GM12873 (cell line): ENCODE results near the gene ACTR2.

ENCODE experiments used
- TF ChIP-seq, protein P1 (sequence below): IDR thresholded peaks from 2 replicates; pipeline ENCODE4 v1.5.1; 2012; ENCODE audit warnings: low read depth, mild to moderate bottlenecking, moderate library complexity, low read length, control low read depth; ENCODE audit not compliant: insufficient read depth; ENCODE audit errors: missing control alignments

Gene ACTR2

GRCh38 chr2:65287364-65287763 is 59.7 kb downstream of the ACTR2 start:
- TF ChIP-seq, protein P1, sequence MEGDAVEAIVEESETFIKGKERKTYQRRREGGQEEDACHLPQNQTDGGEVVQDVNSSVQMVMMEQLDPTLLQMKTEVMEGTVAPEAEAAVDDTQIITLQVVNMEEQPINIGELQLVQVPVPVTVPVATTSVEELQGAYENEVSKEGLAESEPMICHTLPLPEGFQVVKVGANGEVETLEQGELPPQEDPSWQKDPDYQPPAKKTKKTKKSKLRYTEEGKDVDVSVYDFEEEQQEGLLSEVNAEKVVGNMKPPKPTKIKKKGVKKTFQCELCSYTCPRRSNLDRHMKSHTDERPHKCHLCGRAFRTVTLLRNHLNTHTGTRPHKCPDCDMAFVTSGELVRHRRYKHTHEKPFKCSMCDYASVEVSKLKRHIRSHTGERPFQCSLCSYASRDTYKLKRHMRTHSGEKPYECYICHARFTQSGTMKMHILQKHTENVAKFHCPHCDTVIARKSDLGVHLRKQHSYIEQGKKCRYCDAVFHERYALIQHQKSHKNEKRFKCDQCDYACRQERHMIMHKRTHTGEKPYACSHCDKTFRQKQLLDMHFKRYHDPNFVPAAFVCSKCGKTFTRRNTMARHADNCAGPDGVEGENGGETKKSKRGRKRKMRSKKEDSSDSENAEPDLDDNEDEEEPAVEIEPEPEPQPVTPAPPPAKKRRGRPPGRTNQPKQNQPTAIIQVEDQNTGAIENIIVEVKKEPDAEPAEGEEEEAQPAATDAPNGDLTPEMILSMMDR, result no peak

GRCh38 chr2:65291216-65292105 is 63.8 kb downstream of the ACTR2 start:
- TF ChIP-seq, protein P1, result no peak

- TF ChIP-seq, protein P1, result no peak
Observed at GRCh38 chr2:65292106-65292400, 64.4 kb downstream of the ACTR2 start.

- TF ChIP-seq, protein P1, result no peak
Observed at GRCh38 chr2:65292461-65293011, 64.9 kb downstream of the ACTR2 start.

DNA sequence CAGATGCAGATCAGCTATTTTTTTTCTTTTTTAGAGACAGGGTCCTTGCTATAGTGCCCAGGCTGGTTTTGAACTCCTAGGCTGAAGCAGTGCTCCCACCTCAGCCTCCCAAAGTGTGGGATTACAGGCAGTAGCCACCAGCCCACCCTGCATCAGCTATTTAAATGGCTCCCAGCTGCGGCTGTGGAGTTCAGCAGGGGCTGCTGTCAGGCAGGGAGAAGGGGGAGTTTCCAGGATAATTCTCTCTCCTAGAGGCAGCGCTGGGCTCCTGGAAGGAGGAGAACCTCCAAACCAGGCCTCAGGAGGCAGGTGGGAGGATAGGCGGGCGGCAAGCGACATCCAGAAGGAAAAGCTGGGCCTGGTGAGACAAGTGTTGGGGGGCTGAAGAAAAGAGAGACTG is 65.7 kb downstream of the ACTR2 start:
- TF ChIP-seq, protein P1, result no peak

GRCh38 chr2:65294136-65294535 is 66.5 kb downstream of the ACTR2 start:
- TF ChIP-seq, protein P1, result no peak

DNA sequence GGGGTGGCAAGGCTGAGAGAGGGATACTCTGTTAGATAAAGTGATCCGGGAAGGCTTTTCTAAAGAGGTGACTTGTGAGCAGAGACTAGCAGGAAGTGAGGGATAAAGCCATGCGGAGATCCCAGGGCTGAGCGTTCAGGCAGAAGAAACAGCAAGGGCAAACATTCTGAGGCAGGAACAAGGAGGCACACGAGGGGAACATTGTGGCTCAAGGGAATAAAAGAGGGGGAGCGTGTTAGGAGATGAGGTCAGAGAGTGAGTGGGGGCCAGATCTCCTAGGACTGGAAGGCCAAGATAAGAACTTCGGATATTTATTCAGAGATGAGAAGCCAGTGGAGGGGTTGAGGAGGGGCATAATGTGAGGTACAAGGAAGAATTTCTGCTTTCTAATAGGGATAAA is 67.1 kb downstream of the ACTR2 start:
- TF ChIP-seq, protein P1, result no peak
